GM18951 (cell line): ENCODE results near the gene RASA2.

Source experiments
- POLR2A ChIP-seq: IDR thresholded peaks from 4 replicates; pipeline ENCODE4 v1.6.1; 2011; ENCODE audit warnings: mild to moderate bottlenecking; ENCODE audit not compliant: insufficient read length, insufficient read depth; ENCODE audit errors: extremely low read depth
- in situ Hi-C: fragments of 300-500 bp; cut with MboI; formaldehyde crosslinking; loops from one replicate; pipeline ENCODE4 v1.12.0; 2022; ENCODE audit warnings: low sequenced_read_pairs, mixed read lengths, inconsistent platforms; ENCODE audit not compliant: unreplicated experiment

Gene RASA2

GRCh38 chr3:141449424-141449823, 37.4 kb upstream of the RASA2 start:
- in situ Hi-C loops = no loop called here
- TF ChIP-seq POLR2A = no peak

- in situ Hi-C loops = loop anchor here (5.0 kb wide), 1 partner anchor 144 kb away; no protein-coding TSS in a partner anchor
- TF ChIP-seq POLR2A = no peak
Observed at GRCh38 chr3:141450727-141451375, 36.0 kb upstream of the RASA2 start.

GRCh38 chr3:141452045-141452444, 34.8 kb upstream of the RASA2 start:
- in situ Hi-C loops = loop anchor here (5.0 kb wide), 1 partner anchor 145 kb away; no protein-coding TSS in a partner anchor
- no peak for TF ChIP-seq POLR2A

GRCh38 chr3:141452773-141453172, 34.1 kb upstream of the RASA2 start:
- in situ Hi-C loops = loop anchor here (5.0 kb wide), 1 partner anchor 145 kb away; no protein-coding TSS in a partner anchor
- no peak for TF ChIP-seq POLR2A

- in situ Hi-C loops = loop anchor here (5.0 kb wide), 1 partner anchor 147 kb away; no protein-coding TSS in a partner anchor
- no peak for TF ChIP-seq POLR2A
Observed at GRCh38 chr3:141454054-141454453, 32.8 kb upstream of the RASA2 start.

- TF ChIP-seq POLR2A = no peak
- in situ Hi-C loops = loop anchor here (5.0 kb wide), 2 partner anchors 102 to 148 kb away; no protein-coding TSS in a partner anchor
Observed at GRCh38 chr3:141454906-141455602, 31.8 kb upstream of the RASA2 start.

GRCh38 chr3:141455603-141456300, 31.1 kb upstream of the RASA2 start:
- TF ChIP-seq POLR2A = no peak
- in situ Hi-C loops = loop anchor here (5.0 kb wide), 1 partner anchor 102 kb away; no protein-coding TSS in a partner anchor

GRCh38 chr3:141456301-141456625, 30.6 kb upstream of the RASA2 start:
- TF ChIP-seq POLR2A = no peak
- in situ Hi-C loops = loop anchor here (5.0 kb wide), 1 partner anchor 101 kb away; no protein-coding TSS in a partner anchor

- no peak for TF ChIP-seq POLR2A
- in situ Hi-C loops = loop anchor here (5.0 kb wide), 1 partner anchor 100 kb away; no protein-coding TSS in a partner anchor
Observed at GRCh38 chr3:141457624-141458236, 29.1 kb upstream of the RASA2 start.

GRCh38 chr3:141459008-141459407, 27.8 kb upstream of the RASA2 start:
- TF ChIP-seq POLR2A = no peak
- in situ Hi-C loops = loop anchor here (5.0 kb wide), 1 partner anchor 98 kb away; no protein-coding TSS in a partner anchor

GRCh38 chr3:141460097-141460704, 26.6 kb upstream of the RASA2 start:
- in situ Hi-C loops = no loop called here
- TF ChIP-seq POLR2A = no peak

GRCh38 chr3:141462176-141462859, 24.5 kb upstream of the RASA2 start:
- TF ChIP-seq POLR2A = no peak
- in situ Hi-C loops = no loop called here
